Measurements from ENCODE around the gene FOXN3.

- no peak for TF ChIP-seq POLR2A (IDR thresholded peaks at IDR 0.05)
- TF ChIP-seq CTCF (IDR thresholded peaks at IDR 0.05), result no peak
Measured at GRCh38 chr14:89319687-89320086, 97.3 kb downstream of the FOXN3 start.
